HG02798 (cell line): Measurements from ENCODE around the gene SDCCAG8.

Source experiments
- ATAC-seq: cut with Tn5 transposase; IDR thresholded peaks from one replicate; pipeline ENCODE4 v1.9.1; 2021; ENCODE audit warnings: mild to moderate bottlenecking; ENCODE audit not compliant: unreplicated experiment, poor library complexity

The SDCCAG8 gene

GRCh38 chr1:243253926-243254232 is 2.0 kb upstream of the SDCCAG8 start:
- ATAC-seq = no peak

GRCh38 chr1:243254233-243254926 is 1.5 kb upstream of the SDCCAG8 start:
- peak; percentile 19 for ATAC-seq

- peak; percentile 57 for ATAC-seq
Measured at GRCh38 chr1:243254927-243255790, 682 bp upstream of the SDCCAG8 start, which contains the start of gene CEP170. TSS of gene CEP170 (minus strand) at chr1:243255281. CDS start at chr1:243225280, 30,001 bp downstream.

GRCh38 chr1:243256590-243256989 is 749 bp downstream of the SDCCAG8 start:
- ATAC-seq = no peak

- ATAC-seq = no peak
Measured at GRCh38 chr1:243257189-243257588, 1.3 kb downstream of the SDCCAG8 start.

- ATAC-seq = no peak
Measured at GRCh38 chr1:243258731-243259130, 2.9 kb downstream of the SDCCAG8 start.

- no peak for ATAC-seq
Measured at GRCh38 chr1:243260221-243260880, 4.5 kb downstream of the SDCCAG8 start.

- ATAC-seq = no peak
Measured at GRCh38 chr1:243261390-243261789, 5.5 kb downstream of the SDCCAG8 start.

- no peak for ATAC-seq
Measured at GRCh38 chr1:243264717-243265116, 8.9 kb downstream of the SDCCAG8 start.

GRCh38 chr1:243266231-243266630 is 10.4 kb downstream of the SDCCAG8 start:
- no peak for ATAC-seq

GRCh38 chr1:243267471-243267880 is 11.6 kb downstream of the SDCCAG8 start:
- no peak for ATAC-seq

- no peak for ATAC-seq
Measured at GRCh38 chr1:243267914-243268653, 12.2 kb downstream of the SDCCAG8 start.

GRCh38 chr1:243268751-243269460 is 13.1 kb downstream of the SDCCAG8 start:
- no peak for ATAC-seq

GRCh38 chr1:243269461-243269801 is 13.6 kb downstream of the SDCCAG8 start:
- peak; percentile 76 for ATAC-seq

- ATAC-seq = no peak
Measured at GRCh38 chr1:243270097-243270864, 14.4 kb downstream of the SDCCAG8 start.

GRCh38 chr1:243271996-243272395 is 16.2 kb downstream of the SDCCAG8 start:
- no peak for ATAC-seq

- no peak for ATAC-seq
Measured at GRCh38 chr1:243272401-243272800, 16.6 kb downstream of the SDCCAG8 start.

GRCh38 chr1:243273506-243273905 is 17.7 kb downstream of the SDCCAG8 start:
- no peak for ATAC-seq

GRCh38 chr1:243273945-243274344 is 18.1 kb downstream of the SDCCAG8 start:
- no peak for ATAC-seq
